ES-I3 (cell line): ENCODE results near the gene SELENOM.
A peak's percentile ranks its signal among the peaks of the same experiment; 100 is the strongest.
"Not testable (repeated sequence)": the region's sequence is repeated elsewhere in the genome, so short reads cannot be mapped to it uniquely, and the experiment has no call there.

ENCODE experiments used
- H3K36me3 ChIP-seq: 2 replicates; pipeline ENCODE4 v1.6.1; 2013; ENCODE audit warnings: mild to moderate bottlenecking, low read length, control low read depth, moderate library complexity; ENCODE audit not compliant: insufficient read depth
- H3K4me1 ChIP-seq: 2 replicates; pipeline ENCODE4 v1.6.1; 2013; ENCODE audit warnings: mild to moderate bottlenecking, control low read depth, low read length; ENCODE audit not compliant: insufficient read depth
- H3K9ac ChIP-seq: 2 replicates; pipeline ENCODE4 v1.6.1; 2013; ENCODE audit warnings: low read depth, mild to moderate bottlenecking, low read length, moderate library complexity
- H3K9me3 ChIP-seq: 2 replicates; pipeline ENCODE4 v1.6.1; 2013; ENCODE audit warnings: mild to moderate bottlenecking, low read length, moderate library complexity; ENCODE audit not compliant: control insufficient read depth, insufficient read depth

SELENOM gene

DNA sequence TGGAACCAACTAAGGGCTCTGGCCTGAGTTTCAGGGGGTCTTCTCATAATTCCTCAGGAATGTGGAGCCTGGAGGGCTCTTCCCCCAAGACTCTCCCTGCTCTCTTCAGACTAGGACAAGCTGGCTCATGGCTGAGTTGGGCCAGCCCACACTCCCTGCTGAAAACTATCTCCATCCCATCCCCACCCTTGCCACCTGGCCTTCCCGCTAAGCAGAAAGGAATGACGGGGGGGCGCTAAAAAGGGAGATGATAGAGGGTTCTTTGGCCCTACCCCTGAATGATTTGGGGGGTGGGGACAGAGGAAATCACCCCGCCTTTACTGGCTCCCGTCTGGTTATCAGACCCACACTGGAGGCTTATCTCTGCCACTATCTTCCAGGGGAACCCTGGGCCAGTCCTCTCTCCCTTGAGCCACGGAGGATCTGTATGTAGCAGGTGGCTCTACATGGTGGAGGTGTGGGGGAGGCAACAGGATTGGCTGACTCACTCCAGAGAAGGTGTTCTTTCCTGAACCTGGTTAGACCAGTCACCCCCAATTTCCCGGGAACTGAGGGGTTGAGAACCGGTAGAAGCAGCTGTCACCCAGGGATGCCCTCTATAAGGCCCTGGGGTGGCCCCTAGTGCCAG is 20.6 kb downstream of the SELENOM start:
- Histone ChIP-seq H3K9ac (no peak overlapping the region), H3K36me3 (no peaks in the 10 kb centered on the region), H3K9me3 (no peaks in the 10 kb centered on the region), H3K4me1 (peaks cover 15% of the 10 kb centered on the region)

DNA sequence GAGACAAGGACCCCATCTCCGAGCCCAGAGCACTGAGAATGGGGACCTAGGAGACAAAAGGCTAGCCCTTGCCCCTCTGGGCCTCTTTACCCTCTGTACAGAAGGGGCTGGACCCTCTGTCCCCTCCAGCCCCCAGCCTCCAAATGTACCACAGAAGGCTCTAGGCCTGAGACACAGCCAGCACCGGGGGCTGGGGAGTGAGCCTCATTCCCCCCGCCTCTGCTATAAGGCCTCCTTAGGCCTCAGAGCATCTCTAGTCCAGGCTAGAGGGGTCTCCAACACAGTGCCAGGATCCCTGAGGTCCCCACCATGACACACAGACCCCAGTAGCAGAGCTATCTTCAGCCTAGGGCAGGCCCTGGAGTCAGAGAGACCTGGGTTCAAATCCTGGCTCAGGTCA is 21.4 kb downstream of the SELENOM start:
- Histone ChIP-seq H3K36me3 (no peaks in the 10 kb centered on the region), H3K9me3 (no peaks in the 10 kb centered on the region), H3K9ac (no peak overlapping the region), H3K4me1 (peaks cover 15% of the 10 kb centered on the region)

DNA sequence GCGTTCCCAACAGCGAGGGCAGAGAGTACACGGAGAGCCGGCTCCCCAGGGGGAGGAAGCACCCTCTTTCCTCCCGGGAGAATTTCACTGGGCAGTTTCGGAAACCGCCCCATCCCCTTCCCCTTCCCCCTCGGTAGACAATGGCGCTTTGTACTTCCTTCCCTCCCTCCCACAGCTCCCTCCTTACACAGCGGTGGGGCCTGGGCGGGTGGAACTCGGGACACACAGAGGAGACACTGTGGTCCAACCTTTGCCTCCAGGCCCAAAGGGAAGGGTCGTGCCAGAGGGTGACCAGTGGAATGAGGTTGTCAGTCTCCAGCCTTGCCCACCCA is 21.9 kb downstream of the SELENOM start:
- Histone ChIP-seq H3K4me1 (peaks cover 15% of the 10 kb centered on the region), H3K9ac (peak overlapping the region; percentile 74), H3K9me3 (no peaks in the 10 kb centered on the region), H3K36me3 (no peaks in the 10 kb centered on the region)

DNA sequence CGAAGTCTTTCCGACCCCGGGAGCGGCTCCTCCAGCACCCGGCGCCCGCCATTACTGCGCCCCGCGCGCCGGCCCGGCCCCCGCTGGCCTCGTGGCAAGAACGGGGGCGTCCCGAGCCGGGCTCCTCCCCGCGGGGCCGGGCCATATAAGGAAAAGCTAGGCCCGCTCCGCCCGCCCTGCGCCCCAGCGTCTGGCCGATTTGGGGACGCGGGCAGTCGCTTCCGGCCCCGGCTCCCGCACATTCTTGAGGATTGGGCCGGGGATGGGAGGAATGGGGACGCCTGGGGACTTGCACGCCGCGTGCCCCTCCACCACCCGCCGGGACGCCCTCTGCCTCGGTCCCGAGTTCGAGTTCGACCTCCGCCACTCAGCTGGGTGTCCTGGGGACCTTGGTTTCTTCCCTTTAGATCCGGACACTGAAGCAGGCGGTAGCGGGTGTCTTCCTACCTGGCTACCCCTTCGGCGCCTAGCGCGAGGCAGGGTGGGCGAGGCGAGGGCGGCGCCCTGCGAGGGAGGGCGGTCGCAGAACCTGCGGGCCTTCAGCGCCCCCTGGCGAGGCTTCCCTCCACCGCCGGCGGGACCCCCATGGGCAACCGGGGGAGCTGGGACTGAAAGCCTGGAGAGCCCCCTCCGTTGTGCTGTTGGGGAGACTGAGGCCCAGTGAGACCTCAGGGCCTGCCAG is 22.4 kb downstream of the SELENOM start:
- H3K36me3 ChIP-seq = no peaks in the 10 kb centered on the region
- H3K9me3 ChIP-seq = no peaks in the 10 kb centered on the region
- H3K9ac ChIP-seq = peak overlapping the region; percentile 74
- H3K4me1 ChIP-seq = peaks cover 15% of the 10 kb centered on the region

DNA sequence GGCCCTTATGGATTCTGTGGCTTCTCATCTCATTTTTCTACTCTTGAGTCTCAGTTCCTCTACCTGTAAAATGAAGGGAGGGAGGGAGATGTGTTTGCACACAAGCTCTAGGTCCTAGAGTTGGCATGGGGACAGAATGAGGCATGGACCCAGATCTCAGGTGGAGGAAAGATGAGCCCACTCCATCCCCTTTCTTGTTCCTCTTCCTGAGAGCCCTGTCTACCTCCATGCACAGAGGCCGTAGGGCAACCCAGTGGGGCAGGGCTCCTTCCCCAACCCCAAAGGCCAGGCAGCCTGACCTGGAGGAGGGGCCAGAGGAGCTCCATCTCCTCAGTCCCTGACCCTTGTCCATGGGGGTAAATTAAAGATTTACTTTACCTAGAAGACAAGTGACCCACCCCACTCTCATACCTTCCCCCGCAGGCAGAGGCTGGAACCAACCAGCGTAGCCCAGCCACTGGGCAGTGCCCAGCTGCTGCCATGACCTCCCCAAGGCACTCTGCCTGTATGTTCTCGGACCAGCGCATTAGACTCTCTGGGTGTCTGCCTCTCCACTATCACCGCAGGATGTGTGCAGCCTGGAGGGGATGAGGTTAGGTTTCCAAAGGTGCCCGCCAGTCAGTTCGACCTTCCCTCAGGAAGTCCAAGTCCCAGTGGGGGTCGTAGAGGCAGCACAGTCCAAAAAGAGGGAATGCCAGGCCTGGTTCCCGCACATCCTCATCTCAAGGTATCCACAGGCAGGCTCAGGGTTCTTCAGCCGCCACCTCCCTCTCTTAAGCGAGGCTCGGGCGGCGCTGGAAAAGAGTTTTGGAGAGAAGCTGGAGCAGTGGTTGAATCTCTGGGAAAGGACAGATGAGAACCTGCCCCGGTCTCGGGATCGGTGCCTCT is 23.2 kb downstream of the SELENOM start:
- Histone ChIP-seq H3K9ac (peak overlapping the region; percentile 74), H3K36me3 (no peaks in the 10 kb centered on the region), H3K9me3 (no peaks in the 10 kb centered on the region), H3K4me1 (peaks cover 15% of the 10 kb centered on the region)

DNA sequence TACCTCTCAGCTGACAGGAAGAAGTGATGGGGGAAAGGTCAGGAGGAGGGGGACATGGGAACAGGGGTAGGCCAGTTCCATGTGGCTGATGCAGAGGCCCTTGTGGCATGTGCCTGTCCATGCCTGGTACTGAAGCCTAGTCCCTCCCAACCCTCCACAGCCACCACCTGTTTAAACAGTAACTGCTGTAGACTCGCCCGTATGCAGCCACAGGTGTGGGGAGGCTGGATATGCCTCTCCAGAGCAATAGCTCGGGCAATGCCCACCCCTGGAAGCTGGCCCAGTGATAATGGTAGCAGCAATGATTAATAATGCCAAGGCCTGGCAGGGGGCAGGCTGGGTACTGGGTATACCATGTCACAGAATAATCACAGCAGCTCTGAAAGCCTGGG is 24.0 kb downstream of the SELENOM start:
- Histone ChIP-seq H3K9ac (peak overlapping the region; percentile 74; the same call in 1 of the 2 replicates), H3K4me1 (peaks cover 15% of the 10 kb centered on the region), H3K9me3 (no peaks in the 10 kb centered on the region), H3K36me3 (no peaks in the 10 kb centered on the region)

DNA sequence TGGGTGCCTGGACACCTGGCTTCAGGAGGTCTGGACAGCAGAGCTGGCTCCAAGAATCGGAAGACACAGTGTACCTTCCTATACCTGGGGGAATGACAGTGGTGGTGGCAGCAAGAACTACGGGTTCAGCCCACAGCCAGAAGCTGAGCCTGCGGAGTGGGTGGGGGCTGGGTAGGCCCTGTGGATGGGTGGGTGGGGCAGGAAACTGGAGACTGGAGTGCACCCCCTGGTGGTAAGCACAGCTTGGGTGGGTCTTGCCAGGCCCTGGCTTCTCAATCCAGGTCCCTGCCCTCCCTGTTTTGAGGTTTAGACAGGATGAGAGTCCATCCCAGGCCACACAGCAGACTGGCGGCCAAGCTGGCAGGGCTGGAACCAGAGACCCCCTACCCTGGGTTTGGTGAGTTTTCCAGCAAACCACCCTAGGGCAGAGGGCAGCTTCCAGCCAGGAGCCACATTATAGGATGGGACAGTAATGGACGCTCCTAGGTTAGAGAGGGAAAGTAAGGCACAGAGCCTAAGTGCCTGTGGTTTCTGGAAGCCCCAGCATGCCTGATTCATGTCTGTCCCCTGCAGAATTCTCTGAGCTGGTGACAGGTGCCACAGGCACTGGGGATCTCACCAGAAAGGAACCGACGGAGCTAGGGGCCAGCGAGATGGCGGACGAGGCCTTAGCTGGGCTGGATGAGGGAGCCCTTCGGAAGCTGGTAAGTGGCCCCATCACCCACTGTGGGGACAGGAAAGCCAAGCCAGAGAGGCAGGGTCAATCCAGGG is 24.6 kb downstream of the SELENOM start:
- Histone ChIP-seq H3K36me3 (no peaks in the 10 kb centered on the region), H3K9me3 (no peaks in the 10 kb centered on the region), H3K4me1 (peaks cover 15% of the 10 kb centered on the region), H3K9ac (no peak overlapping the region)

DNA sequence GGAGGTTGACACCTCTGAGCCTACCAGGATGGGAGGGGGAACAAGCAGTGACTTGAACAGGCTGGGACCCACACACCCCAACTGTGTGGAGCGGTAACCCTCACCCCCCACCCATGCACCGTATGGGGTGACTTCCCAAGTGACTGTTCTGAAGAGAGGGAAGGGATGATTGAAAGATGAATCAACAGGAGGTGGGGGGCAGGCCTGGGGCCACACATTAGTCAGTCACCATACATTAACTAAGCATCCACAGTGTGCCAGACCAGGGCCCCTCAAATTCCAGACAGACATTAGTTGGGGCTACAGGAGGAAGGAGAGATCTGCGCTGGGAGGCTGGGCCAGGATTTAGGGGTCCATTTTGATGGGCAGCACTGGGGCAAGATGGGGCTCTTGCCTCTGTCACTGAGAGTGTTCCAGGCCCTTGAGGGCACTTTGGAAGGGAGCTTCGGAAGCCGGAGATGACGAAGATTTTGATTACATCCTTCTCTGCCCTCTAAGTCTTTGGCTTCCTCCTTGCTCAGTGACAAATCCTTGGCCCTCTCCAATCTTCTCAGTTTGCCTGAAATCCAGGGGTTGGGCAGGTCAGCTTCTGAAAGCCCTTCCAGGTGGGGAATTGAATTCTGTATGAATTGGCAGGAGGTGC is 25.3 kb downstream of the SELENOM start:
- H3K9ac ChIP-seq = peak overlapping the region; percentile 71; the same call in 1 of the 2 replicates
- no peaks in the 10 kb centered on the region for H3K36me3 ChIP-seq
- no peaks in the 10 kb centered on the region for H3K9me3 ChIP-seq
- peaks cover 15% of the 10 kb centered on the region for H3K4me1 ChIP-seq

DNA sequence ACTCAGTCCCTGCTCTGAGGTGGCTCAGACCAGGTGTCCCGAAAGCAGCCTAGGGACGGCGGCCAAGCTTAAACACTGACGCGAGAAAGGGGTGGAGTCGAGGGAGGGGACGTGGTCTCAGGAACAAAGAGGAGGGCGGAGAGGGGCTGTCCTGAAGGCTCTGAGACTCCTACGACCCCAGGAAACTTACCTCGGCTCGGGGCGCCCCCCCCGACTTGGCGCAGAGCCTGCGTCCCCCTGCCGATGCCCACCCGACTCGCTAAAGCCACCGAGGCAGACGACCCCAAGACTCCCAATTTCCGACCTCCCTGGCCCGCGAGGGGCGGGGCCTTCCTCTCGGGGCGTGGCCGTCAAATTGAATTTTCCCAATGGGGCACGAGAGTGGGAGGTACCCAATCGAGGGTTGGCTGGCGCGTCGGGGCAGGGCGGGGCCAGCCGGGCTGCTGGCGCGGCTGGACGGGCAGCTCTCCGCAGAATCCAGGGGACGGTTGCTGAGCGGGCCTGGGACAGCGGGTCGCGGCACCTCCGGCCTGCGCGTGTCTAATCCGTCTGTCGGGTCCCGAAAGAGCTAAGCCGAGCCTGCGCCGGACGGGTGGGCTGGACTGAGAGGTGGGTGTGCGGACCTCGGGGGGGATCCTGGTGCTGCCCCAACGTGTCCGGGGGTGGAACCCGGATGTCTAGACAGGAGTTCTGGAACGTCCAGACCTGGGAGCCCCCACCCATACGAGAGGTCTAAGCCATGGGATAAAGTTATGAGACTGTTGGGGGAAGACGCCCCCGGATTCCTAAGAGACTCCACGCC is 26.3 kb downstream of the SELENOM start, which contains the start of gene SMTN:
Gene SMTN (plus strand): TSS at position 471 of the 802 bp plus-strand sequence. CDS start 1,941 bp downstream, outside the sequence.
- peak within 1 kb of the TSS; percentile 71 for H3K9ac ChIP-seq
- H3K4me1 ChIP-seq = peaks cover 15% of the 10 kb centered on the region
- H3K9me3 ChIP-seq = no peaks in the 10 kb centered on the region
- no peaks in the 10 kb centered on the region for H3K36me3 ChIP-seq

DNA sequence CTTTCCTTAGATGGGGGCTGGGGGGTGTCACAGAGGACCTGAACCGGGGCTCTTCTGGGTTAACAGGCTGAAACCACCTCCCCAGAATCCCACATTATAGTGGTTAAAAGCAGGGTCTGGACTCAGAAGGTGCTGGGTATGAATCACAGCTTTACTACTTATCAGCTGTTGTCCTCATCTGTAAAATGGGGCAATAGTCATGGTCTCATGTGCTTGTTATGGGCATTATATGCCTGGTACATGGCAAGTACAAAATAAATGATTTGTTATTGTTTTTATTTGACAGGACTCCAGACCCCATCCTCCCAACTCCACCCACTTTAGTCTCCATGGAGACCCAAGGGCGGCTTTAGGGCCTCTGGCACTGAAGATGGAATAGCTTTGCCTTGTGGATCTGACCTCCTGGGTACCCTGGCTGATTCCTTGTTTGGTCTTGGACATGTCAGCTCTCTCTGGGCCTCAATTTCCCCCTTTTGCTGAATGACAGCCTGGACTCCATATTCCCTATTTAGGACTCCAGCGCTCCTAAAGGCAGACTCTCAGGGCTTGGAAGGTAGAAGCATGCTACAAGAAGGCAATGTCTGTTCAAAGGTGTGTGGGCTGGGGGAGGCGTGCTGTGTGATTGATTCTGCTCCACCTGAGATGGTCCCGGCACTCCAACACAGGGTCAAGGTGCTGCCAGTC is 27.1 kb downstream of the SELENOM start:
- Histone ChIP-seq H3K9ac (peak overlapping the region; percentile 71; the same call in 1 of the 2 replicates), H3K36me3 (no peaks in the 10 kb centered on the region), H3K4me1 (peaks cover 10% of the 10 kb centered on the region), H3K9me3 (no peaks in the 10 kb centered on the region)

DNA sequence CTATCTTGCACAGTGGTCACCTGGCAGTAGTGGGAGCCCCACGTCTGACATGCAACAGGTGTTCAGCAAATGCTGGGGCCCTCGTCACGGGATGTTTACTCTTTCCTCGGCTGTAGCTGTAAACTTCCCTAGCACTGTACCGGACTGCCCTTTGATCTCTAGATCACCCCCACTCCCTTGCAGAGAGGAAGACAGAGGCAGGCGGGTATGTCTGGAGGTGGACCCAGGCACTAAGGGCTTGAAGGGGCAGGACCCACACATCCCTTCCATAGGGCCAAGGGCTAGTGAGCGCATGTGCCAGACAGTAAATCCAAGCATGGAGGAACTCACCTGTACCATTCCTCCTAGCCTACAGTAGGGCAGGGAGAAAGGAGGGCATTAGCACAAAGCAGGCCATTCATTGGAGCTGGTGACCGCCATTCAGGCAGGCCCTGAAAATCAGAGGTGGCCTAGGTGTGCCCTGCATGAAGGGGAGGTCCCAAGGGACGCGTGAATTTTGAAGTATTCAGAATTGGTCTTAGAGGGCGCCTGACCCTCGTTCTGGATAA is 28.2 kb downstream of the SELENOM start:
- peaks cover 10% of the 10 kb centered on the region for H3K4me1 ChIP-seq
- H3K36me3 ChIP-seq = no peaks in the 10 kb centered on the region
- H3K9me3 ChIP-seq = no peaks in the 10 kb centered on the region
- no peak overlapping the region for H3K9ac ChIP-seq

DNA sequence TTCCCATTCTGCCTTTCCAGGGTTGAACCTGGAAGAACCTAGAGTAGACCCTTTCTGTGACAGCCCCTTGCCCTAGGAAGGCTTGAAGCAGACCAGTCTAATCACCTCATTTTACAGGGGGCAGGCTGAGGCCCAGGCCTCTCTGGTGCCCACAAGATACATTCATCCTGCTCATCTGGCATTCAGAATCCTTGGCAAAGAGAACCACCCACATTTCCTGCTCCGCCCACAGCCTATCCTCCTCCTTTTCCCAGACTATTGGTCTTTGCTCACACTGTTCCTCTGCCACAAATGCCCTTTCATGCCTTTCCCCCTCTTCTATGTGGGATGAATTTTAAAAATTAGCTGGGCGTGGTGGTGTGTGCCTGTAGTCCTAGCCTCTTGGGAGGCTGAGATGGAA is 29.0 kb downstream of the SELENOM start:
- H3K36me3 ChIP-seq, H3K9me3 ChIP-seq, H3K9ac ChIP-seq, H3K4me1 ChIP-seq: not testable (repeated sequence)
